Mesenchymal stem cell (in vitro differentiated cells and primary cell): ENCODE results near the gene CTNNA3.

ENCODE experiments used
- DNase-seq: peaks from one replicate; pipeline ENCODE4 v3.0.0-alpha.2; 2013
- H2AFZ ChIP-seq: one replicate; pipeline ENCODE4 v1.6.1; 2013; ENCODE audit warnings: low read depth, mild to moderate bottlenecking, control low read depth, inconsistent platforms, low read length, moderate library complexity
- H2AK5ac ChIP-seq: 2 replicates; pipeline ENCODE4 v1.6.1; 2013; ENCODE audit warnings: low read length, moderate library complexity, mild to moderate bottlenecking, inconsistent platforms; ENCODE audit not compliant: severe bottlenecking
- H2BK120ac ChIP-seq: one replicate; pipeline ENCODE4 v1.6.1; 2013; ENCODE audit warnings: low read depth, mild to moderate bottlenecking, inconsistent platforms, low read length, moderate library complexity
- H2BK12ac ChIP-seq, 2 experiments: one replicate each; pipeline ENCODE4 v1.6.1; 2013; ENCODE audit warnings: inconsistent platforms in 2 of 2, low read length in 2 of 2, mild to moderate bottlenecking in 2 of 2, moderate library complexity in 2 of 2, control low read depth in 1 of 2
- H2BK15ac ChIP-seq: one replicate; pipeline ENCODE4 v1.6.1; 2013; ENCODE audit warnings: mild to moderate bottlenecking, low read depth, inconsistent platforms; ENCODE audit not compliant: poor library complexity, severe bottlenecking
- H2BK5ac ChIP-seq: 2 replicates; pipeline ENCODE4 v1.6.1; 2013; ENCODE audit warnings: low read depth, mild to moderate bottlenecking, low read length, control low read depth, inconsistent platforms; ENCODE audit not compliant: poor library complexity, severe bottlenecking
- H3K14ac ChIP-seq, 2 experiments: one replicate each; pipeline ENCODE4 v1.6.1; 2013; ENCODE audit warnings: inconsistent platforms in 2 of 2, low read length in 2 of 2, control low read depth in 1 of 2, mild to moderate bottlenecking in 1 of 2, moderate library complexity in 1 of 2
- H3K18ac ChIP-seq, 2 experiments: one replicate each; pipeline ENCODE4 v1.6.1; 2013; ENCODE audit warnings: inconsistent platforms in 2 of 2, low read length in 2 of 2, control low read depth in 1 of 2, low read depth in 1 of 2, mild to moderate bottlenecking in 1 of 2
- H3K23ac ChIP-seq, 2 experiments: one replicate each; pipeline ENCODE4 v1.6.1; 2013; ENCODE audit warnings: inconsistent platforms in 2 of 2, low read length in 2 of 2, mild to moderate bottlenecking in 2 of 2, moderate library complexity in 2 of 2, control low read depth in 1 of 2
- H3K27ac ChIP-seq: 2 replicates; pipeline ENCODE4 v1.5.1; 2013; ENCODE audit warnings: mild to moderate bottlenecking, moderate library complexity, low read length, control low read depth, inconsistent platforms; ENCODE audit not compliant: poor library complexity, severe bottlenecking
- H3K27me3 ChIP-seq, 2 experiments: 2 replicates each; pipeline versions ENCODE4 v1.6.1 to v1.7.0; 2013; ENCODE audit warnings: low read length in 2 of 2, mild to moderate bottlenecking in 2 of 2, moderate library complexity in 2 of 2, control low read depth in 1 of 2, inconsistent platforms in 1 of 2; ENCODE audit not compliant: control insufficient read depth in 1 of 2, insufficient read depth in 1 of 2
- H3K36me3 ChIP-seq, 2 experiments: 2 replicates each; pipeline versions ENCODE4 v1.6.1 to v1.7.0; 2013; ENCODE audit warnings: low read length in 2 of 2, control low read depth in 1 of 2, inconsistent platforms in 1 of 2, low read depth in 1 of 2, mild to moderate bottlenecking in 1 of 2; ENCODE audit not compliant: insufficient read depth in 2 of 2, control insufficient read depth in 1 of 2
- H3K4ac ChIP-seq, 2 experiments: one replicate each; pipeline ENCODE4 v1.6.1; 2013; ENCODE audit warnings: inconsistent platforms in 2 of 2, low read length in 2 of 2, mild to moderate bottlenecking in 2 of 2, moderate library complexity in 2 of 2, control low read depth in 1 of 2, low read depth in 1 of 2
- H3K4me1 ChIP-seq: 2 replicates; pipeline ENCODE4 v1.6.1; 2013; ENCODE audit warnings: low read depth, low read length, control low read depth; ENCODE audit not compliant: control insufficient read depth, insufficient read depth
- H3K4me2 ChIP-seq: 2 replicates; pipeline ENCODE4 v1.6.1; 2013; ENCODE audit warnings: low read length, mild to moderate bottlenecking, inconsistent platforms; ENCODE audit not compliant: poor library complexity, severe bottlenecking
- H3K4me3 ChIP-seq, 2 experiments: 2 replicates each; pipeline versions ENCODE4 v1.5.1 to v1.7.0; 2013; ENCODE audit warnings: low read length in 2 of 2, mild to moderate bottlenecking in 2 of 2, control low read depth in 1 of 2, low read depth in 1 of 2; ENCODE audit not compliant: insufficient read depth in 1 of 2
- H3K79me1 ChIP-seq: replicated peaks from 2 replicates; pipeline ENCODE4 v1.6.1; 2013; ENCODE audit warnings: mild to moderate bottlenecking, control low read depth, low read length, inconsistent platforms; ENCODE audit not compliant: poor library complexity, severe bottlenecking
- H3K9ac ChIP-seq: 2 replicates; pipeline ENCODE4 v1.7.0; 2013; ENCODE audit warnings: mild to moderate bottlenecking, low read length, moderate library complexity
- H3K9me3 ChIP-seq: 2 replicates; pipeline ENCODE4 v1.7.0; 2013; ENCODE audit warnings: mild to moderate bottlenecking, low read length; ENCODE audit not compliant: control insufficient read depth
- H4K8ac ChIP-seq: one replicate; pipeline ENCODE4 v1.6.1; 2013; ENCODE audit warnings: inconsistent platforms, mild to moderate bottlenecking, low read length, moderate library complexity
- H4K91ac ChIP-seq: one replicate; pipeline ENCODE4 v1.6.1; 2013; ENCODE audit warnings: mild to moderate bottlenecking, low read length, inconsistent platforms
- WGBS: methylation state at CpG from one replicate; pipeline ENCODE4 v1.1.7; 2013; ENCODE audit warnings: mixed read lengths; 5-methylcytosine and 5-hydroxymethylcytosine counted together

Gene CTNNA3

GRCh38 chr10:67386260-67386659 is 309.7 kb downstream of the CTNNA3 start:
- DNase-seq = no peak
- H3K23ac ChIP-seq = no peak overlapping the region
- H2BK12ac ChIP-seq = no peak overlapping the region
- no peak overlapping the region for H2AK5ac ChIP-seq
- H3K14ac ChIP-seq = no peak overlapping the region
- H2BK5ac ChIP-seq = no peak overlapping the region
- H4K91ac ChIP-seq = no peak overlapping the region
- H3K4me2 ChIP-seq = no peak overlapping the region
- H4K8ac ChIP-seq = no peak overlapping the region
- H3K4me3 ChIP-seq = no peak overlapping the region
- no peak overlapping the region for H2BK120ac ChIP-seq
- no peak overlapping the region for H3K9ac ChIP-seq
- 78% methylated on average over 3 of the region's 3 CpGs for WGBS
- no peaks in the 10 kb centered on the region for H3K27me3 ChIP-seq
- no peak overlapping the region for H3K18ac ChIP-seq
- H2AFZ ChIP-seq = no peak overlapping the region
- no peaks in the 10 kb centered on the region for H3K9me3 ChIP-seq
- H3K36me3 ChIP-seq = no peaks in the 10 kb centered on the region
- no peak overlapping the region for H2BK15ac ChIP-seq
- no peaks in the 10 kb centered on the region for H3K79me1 ChIP-seq
- no peak overlapping the region for H3K27ac ChIP-seq
- H3K4ac ChIP-seq = no peak overlapping the region
- no peaks in the 10 kb centered on the region for H3K4me1 ChIP-seq

- Histone ChIP-seq H2AFZ (no peak overlapping the region), H3K4me2 (no peak overlapping the region), H3K4me3 (no peak overlapping the region), H3K14ac (no peak overlapping the region), H4K8ac (no peak overlapping the region), H2BK120ac (no peak overlapping the region), H3K4ac (no peak overlapping the region), H4K91ac (no peak overlapping the region), H2BK12ac (no peak overlapping the region), H3K18ac (no peak overlapping the region), H3K27me3 (no peaks in the 10 kb centered on the region), H2BK5ac (no peak overlapping the region), H3K4me1 (no peaks in the 10 kb centered on the region), H2BK15ac (no peak overlapping the region), H3K36me3 (no peaks in the 10 kb centered on the region), H3K79me1 (no peaks in the 10 kb centered on the region), H3K9ac (no peak overlapping the region), H3K9me3 (no peaks in the 10 kb centered on the region), H2AK5ac (no peak overlapping the region), H3K23ac (no peak overlapping the region), H3K27ac (no peak overlapping the region)
- DNase-seq = no peak
- 100% methylated on average over 1 of the region's 2 CpGs for WGBS
Measured at GRCh38 chr10:67385566-67385965, 310.4 kb downstream of the CTNNA3 start.

GRCh38 chr10:67385089-67385488 is 310.9 kb downstream of the CTNNA3 start:
- no peaks in the 10 kb centered on the region for H3K79me1 ChIP-seq

GRCh38 chr10:67331121-67331910 is 364.7 kb downstream of the CTNNA3 start:
- Histone ChIP-seq H3K27me3 (no peaks in the 10 kb centered on the region), H2AFZ (no peak overlapping the region), H4K91ac (no peak overlapping the region), H3K4me2 (no peak overlapping the region), H3K79me1 (no peaks in the 10 kb centered on the region), H3K14ac (no peak overlapping the region), H2BK5ac (no peak overlapping the region), H3K9ac (no peak overlapping the region), H3K18ac (no peak overlapping the region), H4K8ac (no peak overlapping the region), H3K36me3 (peaks cover 0 to 3% of the 10 kb centered on the region in 2 experiments), H3K23ac (no peak overlapping the region), H2AK5ac (no peak overlapping the region), H2BK12ac (no peak overlapping the region), H3K4me1 (no peaks in the 10 kb centered on the region), H2BK15ac (no peak overlapping the region), H3K27ac (no peak overlapping the region), H2BK120ac (no peak overlapping the region), H3K4me3 (no peak overlapping the region), H3K9me3 (peaks cover 3% of the 10 kb centered on the region), H3K4ac (no peak overlapping the region)
- DNase-seq = no peak
- 80% methylated on average over 1 of the region's 1 CpG for WGBS

More at GRCh38 chr10:67385089-67385488, 310.9 kb downstream of the CTNNA3 start:
- Histone ChIP-seq H2AK5ac (no peak overlapping the region), H3K4me1 (no peaks in the 10 kb centered on the region), H3K18ac (no peak overlapping the region), H3K27ac (no peak overlapping the region), H3K9ac (no peak overlapping the region), H3K27me3 (no peaks in the 10 kb centered on the region), H2BK15ac (no peak overlapping the region), H2AFZ (no peak overlapping the region), H4K91ac (no peak overlapping the region), H2BK12ac (no peak overlapping the region), H3K14ac (no peak overlapping the region), H4K8ac (no peak overlapping the region), H3K36me3 (no peaks in the 10 kb centered on the region), H3K23ac (no peak overlapping the region), H2BK5ac (no peak overlapping the region), H3K4me2 (no peak overlapping the region), H3K4me3 (no peak overlapping the region), H3K9me3 (no peaks in the 10 kb centered on the region), H3K4ac (no peak overlapping the region), H2BK120ac (no peak overlapping the region)
- no peak for DNase-seq
